GM18508 (cell line): ENCODE results near the gene CDH23.

Source experiments
- ATAC-seq: cut with Tn5 transposase; IDR thresholded peaks from one replicate; pipeline ENCODE4 v1.9.1; 2021; ENCODE audit warnings: moderate number of reproducible peaks; ENCODE audit not compliant: insufficient read depth, unreplicated experiment

Gene CDH23

DNA sequence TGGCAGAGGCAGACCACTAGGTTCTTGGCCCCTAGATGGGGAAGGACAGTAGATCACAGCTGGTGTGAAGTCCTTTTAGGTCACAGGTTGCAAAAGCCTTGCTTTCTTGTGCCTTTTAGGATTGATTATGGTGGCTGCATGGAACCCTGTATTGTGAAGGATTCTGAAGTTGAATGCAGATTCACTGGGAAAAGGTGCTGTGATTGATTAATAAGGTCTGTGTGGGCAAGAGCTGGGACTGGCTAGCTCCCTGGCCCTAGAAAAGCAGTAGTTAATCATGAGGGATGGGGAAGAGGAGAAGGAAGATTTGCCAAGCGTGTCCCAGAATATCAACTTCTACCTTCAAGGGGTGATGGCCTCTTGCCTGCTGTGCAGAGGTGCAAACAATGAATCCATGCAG lies 105.5 kb downstream of the CDH23 start:
- no peak for ATAC-seq

DNA sequence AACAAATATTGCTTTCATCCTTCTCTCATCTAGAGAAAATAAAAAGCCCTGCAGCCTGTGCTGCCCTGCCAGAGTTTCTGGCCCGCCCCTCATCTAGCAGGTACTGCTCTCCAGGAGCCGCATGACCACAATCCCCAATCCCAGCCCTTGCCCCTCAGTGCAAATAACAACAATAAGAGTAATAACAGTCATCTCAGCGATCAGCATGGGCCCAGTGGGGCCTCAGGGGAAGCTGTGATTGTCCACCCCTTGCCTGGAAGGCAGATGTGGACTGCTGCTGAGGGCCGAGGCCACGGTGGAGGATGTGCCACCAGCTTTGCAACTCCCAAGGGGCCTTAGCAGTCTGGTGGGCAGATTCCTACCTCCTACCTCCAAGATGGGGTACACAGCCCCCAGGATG lies 106.1 kb downstream of the CDH23 start:
- no peak for ATAC-seq

DNA sequence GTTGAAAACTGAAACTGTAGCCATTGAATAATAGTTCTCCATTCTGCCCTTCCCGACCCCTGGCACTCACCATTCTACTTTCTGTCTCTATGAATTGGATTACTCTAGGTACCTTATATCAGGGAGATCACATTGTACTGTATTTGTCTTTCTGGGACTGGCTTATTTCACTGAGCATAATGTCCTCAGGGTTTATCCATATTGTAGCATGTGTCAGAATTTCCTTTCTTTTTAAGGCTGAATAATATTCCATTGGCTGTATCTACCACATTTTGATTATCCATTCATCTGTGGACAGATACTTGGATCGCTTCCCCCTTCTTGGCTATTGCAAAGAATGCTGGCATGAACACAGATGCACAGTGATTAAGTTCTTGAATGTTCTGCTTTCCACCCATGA lies 107.4 kb downstream of the CDH23 start:
- no peak for ATAC-seq

DNA sequence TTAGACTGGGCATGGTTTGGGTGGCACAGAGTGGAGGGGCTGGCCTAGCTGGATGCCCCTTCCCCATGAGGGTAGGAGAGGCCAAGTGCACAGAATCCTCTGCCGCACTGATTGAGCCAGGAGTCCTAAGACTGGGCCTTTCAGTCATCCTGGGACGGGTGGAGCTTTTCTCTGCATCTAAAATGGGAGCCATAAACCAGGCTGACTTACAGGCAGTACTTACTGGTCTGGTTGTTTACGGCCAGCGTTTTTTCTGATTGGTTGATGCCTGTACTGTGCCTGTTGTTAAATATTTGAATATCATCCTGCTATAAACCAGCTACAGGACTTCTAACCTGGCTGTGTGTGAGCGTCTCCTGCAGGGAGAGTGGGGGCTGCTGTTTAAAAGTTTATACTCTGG lies 107.8 kb downstream of the CDH23 start:
- no peak for ATAC-seq

DNA sequence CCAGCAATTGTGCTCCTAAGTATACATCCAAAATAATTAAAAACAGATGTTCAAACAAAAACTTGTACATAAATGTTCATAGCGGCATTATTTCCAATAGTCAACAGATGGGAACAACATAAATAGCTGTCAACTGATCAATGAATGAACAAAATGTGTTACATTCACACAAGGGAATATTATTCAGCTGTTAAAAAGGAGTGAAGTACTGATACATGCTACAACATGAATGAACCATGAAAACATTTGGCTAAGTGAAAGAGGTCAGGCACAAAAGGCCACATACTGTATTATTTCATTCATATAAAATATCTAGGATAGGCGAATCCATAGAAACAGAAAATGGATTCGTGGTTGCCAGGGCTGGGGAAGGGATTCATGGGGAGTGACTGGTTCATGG lies 109.1 kb downstream of the CDH23 start:
- no peak for ATAC-seq

DNA sequence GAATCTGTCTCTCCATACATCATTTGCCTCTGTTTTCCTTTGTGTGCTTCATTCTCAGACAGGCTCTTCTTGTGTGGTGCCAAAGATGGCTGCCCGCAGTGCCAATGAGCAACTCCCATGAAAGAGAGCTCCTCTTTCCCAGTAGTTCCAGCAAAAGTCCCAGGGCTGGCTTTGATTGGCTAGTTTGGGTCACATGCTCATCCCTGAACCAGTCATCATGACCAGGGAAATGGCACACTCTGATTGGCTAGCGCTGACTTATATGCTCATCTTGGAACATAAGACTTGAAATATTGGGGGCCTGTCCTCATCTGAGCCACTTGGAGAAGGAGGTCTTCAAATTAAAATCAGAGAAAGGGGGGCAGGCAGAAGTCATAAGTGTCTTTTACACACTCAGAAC lies 112.7 kb downstream of the CDH23 start:
- no peak for ATAC-seq

DNA sequence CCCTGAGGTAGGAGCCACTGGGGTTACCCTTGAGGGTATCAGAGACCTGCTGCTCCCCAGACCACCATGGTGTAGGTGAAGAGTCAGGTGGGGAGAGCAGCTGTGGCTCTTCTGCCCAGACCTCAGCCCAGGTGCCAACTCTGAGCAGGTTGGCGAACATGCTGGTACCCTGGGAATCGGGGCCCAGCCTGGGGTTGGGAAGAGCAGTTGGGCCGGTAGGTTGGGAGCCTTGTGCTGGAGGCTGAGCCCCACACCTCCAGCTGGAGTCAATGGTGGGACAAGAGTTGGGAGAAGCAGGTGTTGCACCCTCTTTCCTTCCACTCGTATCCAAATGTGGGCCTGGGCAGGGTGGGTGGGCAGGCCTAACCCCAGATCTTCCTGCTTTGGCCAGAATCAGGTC lies 114.5 kb downstream of the CDH23 start:
- no peak for ATAC-seq

DNA sequence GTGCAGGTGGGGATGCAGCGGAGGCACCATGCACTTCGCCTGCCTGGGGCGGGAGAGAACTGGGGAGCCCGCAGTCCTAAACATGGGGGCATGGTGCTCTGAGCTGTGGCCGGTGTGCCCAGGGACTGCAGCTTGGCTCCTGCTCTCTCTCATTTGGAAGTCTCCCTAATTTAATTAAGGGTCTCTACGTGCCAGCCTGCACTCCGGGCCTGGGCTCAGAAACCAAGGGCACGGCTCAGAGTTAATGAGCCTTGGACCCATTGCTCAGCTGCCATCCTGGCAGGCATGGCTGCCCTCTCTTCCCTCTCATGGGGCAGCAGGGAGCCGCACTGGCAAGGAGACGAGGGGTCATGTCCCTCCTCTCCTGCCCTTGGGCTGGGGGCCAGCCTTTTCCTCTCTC lies 115.6 kb downstream of the CDH23 start:
- ATAC-seq = no peak

DNA sequence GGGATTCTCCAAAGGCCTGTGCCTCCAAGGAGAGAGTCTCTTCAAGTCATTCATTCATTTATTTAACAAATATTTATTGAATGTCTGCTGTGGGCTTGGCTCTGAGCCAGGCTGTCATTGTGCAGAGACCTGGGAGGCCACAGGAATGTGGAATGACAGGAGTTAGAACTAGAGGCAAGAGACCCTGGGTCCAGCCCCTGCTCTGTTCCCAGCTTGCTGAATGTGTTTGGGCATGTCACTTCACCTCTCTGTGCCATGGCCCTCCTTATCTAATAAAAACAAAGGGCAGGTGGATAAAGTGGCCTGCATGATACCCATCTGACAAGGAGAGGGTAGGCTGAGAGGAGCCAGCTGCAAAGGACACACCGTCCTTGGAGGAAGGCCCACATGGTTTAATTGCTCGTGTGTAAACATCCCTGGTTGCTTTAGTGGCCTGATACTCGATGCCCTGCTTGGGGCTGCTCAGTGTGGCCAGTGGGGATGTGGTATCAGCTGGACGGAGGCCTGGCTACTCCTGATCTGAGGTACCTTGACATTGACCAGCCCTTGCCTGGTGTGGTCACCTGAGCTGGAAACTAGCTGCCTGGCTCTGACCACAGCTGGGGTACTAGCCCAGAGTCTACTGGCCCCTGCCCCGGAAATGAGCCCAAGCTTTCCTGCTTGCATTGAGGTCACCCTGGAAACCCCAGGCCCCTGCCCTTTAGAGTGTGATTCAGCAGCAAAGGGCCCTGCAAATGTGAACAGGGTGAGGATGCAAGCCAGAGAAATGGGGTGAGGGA lies 116.2 kb downstream of the CDH23 start:
- ATAC-seq = no peak

DNA sequence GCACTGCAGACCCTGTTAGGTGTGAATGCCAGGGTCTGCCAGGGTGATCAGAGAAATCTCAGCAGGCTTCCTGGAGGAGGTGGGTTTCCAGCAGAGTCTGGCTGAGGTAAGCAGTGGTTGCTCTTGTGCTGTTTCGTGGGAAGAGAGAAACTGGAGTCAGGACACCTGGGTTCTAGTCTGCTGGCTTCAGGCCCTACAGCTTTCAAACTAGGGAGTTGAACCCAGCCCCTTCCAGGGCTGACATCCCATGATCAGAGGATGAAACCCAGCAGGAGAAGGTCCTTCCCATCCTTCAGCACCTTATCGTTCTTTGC lies 116.8 kb downstream of the CDH23 start:
- no peak for ATAC-seq

DNA sequence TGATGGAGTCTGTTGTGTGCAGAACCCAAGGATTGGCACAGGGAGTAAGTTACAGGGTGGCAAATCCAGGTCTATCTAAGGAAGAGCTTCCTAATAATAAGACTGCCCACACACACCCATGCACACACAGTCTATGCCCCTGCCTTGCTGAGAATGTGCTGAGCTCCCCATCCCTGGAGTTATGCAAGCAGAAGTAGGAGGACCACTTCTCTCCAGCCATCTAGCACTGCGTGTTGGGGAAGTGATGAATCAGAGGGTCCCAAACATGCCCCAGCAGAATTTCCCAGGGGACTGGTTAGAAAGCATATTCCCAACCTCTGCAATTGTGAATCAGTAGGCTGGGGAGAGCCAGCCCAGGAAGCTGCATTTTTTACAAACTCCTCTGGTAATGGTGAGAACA lies 117.2 kb downstream of the CDH23 start:
- ATAC-seq = no peak

DNA sequence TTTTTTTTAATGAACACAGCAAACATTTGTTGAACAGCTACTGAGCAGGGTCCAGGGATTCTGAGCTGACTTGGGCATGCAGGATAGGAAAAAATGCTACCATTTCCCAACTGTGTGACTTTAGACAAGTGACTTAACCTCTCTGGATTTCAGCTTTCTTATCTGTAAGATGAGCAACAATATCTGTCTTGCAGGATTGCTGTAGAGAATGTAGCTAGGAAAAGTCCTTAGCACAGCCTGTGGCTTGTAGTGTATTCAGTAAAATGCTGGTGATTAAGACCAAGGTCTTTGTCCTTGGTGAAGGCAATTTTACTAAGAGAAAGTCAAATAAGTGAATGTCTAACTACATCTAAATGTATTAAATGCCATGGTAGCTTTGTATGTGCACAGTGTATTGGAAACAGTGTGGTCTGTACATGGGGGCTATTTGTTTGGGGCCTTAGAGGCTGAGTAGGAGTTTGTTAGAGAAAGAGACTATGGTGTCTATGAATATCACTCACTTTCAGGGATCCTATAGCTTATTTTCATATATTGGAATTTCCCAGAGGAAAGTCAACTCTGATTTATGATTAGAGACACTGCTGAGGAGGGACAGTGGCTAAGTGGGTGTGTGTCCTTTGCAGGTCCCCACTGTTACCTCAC lies 118.9 kb downstream of the CDH23 start:
- ATAC-seq = no peak

DNA sequence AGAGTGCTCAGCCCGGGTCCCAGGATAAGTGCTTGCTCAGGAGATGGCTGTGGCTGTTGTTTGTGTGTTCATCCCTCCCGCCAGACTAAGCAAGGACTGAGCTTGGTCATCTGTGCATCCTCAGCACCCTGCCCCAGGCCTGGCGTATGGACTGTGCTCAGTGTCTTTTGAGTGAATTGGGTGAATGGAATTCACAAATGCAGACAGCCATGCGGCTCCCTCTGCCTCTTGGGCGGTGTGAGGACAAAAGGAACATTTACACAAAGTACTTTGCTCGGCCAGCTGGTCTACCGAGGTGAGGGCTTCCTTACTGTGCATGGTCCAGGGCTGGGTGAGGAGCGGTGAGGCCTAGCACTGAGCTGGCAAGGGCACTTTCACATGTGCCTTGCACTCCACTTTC lies 120.2 kb downstream of the CDH23 start:
- no peak for ATAC-seq

DNA sequence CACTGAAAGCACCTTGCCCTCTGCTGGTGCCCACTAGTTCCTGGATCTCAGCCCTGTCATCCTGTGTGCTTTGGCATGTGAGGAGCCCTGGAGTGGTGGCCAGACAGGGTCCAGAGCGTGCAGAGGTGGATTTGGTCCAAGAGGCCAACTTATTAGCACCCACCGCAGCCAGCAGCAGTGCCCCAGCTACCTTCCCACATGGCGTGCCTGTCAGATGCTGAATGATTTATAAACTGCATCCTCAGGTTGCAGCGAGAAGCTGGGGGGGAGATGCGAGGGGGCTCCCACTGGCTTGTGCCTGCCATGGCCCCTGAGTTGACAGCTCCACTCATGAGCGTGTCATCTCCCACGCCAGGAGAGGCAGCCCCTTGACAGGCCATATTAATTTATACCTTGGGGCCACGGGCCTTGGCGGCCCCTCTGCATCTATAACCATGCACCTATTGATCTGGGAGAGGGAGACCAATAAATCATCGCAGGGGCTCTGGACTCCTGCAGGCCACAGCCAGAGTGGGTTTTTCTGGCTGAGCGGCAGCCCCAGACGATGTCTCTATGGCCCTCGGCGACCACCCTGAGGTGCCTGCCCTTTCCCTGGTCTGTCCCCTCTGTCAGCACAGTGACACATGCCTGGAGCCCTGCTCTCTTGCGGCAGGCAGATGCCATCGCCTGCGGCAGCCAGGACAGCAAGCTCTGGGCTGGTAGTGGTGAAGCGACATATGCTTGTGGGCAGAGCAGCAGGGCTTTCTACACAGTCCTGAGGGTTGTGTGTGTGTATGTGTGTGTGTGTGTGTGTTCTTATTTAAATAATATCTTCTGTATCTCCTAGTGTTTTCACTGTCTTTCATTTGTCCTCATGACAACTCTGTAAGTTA lies 120.8 kb downstream of the CDH23 start:
- no peak for ATAC-seq

DNA sequence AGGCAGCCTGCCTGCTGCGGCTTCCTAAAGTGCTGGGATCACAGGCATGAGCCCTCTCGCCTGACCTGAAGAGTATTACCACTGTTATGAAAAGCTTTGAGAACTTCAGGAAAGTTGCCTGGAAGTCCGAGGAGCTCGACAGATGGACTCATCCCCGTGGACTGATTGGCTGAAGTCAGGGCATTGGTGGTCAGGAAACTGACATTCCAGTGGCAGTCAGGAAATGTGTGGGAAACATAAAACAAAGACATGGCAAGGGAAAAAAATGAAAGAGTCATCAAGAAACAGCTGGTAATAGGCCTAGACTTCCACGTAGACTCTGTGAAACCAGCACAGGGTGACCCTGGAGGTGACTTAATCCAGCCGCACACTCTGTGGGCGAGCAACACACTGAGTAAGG lies 123.3 kb downstream of the CDH23 start:
- no peak for ATAC-seq

DNA sequence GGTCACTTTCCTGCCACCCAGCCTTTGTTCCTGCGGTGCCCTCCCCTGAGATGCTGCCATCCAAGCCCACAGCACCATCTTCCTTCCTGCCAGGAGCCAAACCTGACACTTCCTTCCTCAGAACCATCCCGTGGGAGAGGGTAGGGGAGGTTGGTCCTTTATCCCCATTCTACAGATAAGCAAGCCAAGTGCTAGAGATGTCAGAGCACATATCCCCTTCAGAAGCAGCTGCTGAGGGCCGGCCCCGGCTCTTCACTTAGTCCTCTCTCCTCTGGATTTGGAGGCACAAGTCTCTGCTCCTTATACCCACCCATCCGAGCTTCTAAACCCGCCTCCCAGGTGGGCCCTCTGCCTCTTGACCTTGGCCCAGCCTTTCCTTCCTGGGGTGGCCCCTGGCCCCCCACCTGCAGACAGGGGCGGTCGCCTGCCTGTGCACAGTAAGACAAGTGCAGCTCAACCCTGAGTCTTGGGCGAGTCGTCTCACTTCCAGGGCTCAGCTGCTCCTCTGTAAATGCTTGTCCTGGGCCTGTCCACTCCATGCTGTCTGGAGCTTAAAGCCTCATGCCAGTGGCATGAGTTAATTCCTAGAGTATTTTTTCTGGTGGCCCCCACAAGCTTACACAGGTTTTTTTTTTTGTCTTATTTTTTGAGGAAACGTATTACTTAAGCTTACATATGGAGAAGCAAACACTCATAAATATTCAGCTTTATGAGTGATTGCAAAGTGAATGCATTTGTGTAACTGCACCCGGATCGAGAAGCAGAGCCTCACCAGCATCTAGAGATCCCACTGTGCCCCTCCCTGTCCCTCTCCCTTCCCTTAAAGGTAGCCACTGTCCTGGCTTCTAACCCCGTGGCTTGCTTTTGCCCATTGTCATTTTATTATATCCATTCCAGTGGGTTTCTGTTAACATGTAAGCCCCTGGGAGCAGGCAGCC lies 125.1 kb downstream of the CDH23 start:
- no peak for ATAC-seq

DNA sequence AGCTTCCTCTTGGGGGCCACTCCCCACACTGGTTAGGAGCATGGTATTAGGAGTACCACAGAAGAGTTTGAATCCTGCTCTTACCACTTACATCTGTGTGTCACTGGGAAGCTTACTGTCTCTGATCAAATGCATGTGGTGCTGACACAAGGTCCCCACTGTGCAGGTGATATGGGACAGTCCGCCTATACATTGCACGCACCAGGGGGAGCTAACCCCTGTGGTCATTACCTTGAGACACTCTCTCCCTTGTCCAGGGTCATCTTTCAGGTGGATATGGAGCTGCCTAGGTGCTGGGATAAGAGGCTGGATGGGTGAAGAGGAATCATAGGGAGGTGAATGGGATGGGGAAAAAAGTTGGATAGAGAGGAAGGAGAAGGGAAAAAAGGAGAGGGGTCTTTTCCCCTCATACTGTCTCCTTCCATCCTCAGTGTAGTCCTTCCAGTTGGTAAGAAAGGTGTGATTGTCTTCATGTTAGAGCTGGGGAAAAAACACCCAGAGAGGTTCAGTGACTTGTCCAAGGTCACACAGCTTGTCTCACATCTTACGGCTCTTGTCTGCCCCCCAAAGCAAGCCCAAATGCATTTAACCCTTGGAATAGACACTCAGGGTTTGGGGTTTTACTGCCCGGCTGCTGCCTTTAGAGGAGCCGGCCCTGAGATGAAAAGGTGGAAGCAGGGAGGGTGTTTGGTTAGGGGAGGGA lies 125.9 kb downstream of the CDH23 start:
- no peak for ATAC-seq

DNA sequence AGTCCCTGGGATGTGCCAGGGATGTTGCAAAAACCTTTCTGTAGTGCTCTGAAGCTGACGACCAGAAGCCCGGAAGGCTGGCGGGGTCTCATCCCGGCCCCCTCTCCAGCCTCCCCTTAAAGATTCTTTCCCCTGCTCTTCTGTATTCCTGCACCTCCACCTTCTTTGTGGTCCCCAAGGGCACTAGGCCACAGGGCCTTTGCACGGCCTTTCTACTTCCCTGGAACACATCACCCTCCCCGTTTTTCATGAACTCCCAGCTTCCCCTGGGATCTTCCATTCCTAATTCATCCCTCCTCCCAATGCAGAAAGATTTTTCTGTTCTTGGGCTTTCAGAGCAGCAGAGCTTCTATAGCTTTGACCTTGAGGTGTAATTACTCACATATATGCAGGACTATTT lies 127.0 kb downstream of the CDH23 start:
- ATAC-seq = no peak

DNA sequence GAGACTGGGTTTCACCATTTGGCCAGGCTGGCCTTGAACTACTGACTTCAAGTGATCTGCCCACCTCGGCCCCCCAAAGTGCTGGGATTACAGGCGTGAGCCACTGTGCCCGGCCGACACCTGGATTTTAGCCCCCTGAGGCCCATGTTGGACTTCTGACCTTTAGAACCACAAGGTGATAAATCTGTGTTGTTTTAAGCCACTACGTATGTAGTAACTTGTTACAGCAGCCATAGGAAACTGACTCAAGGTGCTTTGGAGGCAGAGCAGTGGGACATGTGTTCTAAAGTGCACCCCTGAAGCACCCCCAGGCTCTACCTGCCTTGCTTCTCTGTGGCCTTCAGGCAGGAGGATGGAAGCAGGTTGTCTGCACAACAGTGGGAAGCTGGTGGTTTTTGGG lies 128.4 kb downstream of the CDH23 start:
- no peak for ATAC-seq

DNA sequence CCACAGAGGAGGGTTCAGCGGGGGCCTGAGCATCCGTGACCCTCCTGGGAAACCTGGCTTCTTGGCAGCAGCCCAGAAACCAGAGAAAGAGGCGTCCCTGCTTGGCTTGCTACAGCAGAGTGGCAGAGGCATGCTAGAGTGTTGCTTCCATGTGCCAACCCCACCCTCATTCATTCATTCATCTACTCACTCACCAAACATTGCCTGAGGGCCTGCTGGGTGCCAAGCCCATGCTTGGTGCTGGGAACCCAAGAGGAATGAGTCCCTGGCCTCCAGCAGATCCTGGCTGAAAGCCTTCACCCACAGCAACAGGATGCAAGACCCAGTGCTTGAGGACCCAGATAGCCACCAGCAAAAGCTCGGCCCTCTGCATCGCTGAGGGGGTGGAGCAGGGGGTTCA lies 129.0 kb downstream of the CDH23 start:
- no peak for ATAC-seq
